Eye (tissue), 1 donor: ENCODE data around the gene PLEKHG3.
A peak's percentile ranks its signal among the peaks of the same experiment; 100 is the strongest.
"Not testable (repeated sequence)": the region's sequence is repeated elsewhere in the genome, so short reads cannot be mapped to it uniquely, and the experiment has no call there.

Source experiments
- DNase-seq: peaks from one replicate; pipeline ENCODE4 v3.0.0-alpha.2; 2015

The PLEKHG3 gene

DNA sequence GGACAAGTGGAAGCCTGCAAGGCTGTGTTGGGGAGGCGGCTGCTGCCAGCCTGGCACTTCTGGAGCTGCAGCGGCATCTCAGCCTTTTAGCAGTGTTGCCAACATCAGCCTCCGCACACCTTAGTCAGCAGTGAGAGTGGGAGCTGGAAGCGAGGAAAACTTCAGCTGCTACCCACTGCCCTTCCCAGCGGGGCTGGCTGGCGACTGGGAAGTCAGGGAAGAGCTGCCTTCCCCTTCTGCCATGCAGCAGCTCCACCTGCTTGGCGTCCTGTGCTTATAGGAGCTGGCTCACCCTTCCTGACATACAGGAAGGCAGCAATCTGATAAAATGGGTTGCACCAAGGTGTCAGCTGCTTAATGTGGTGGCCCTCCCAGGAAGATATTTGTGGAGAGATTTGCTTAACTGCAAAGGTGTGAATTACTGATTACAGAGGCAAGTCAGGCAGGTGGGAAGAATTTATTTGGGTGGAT lies 15.4 kb upstream of the PLEKHG3 start:
- no peak for DNase-seq

DNA sequence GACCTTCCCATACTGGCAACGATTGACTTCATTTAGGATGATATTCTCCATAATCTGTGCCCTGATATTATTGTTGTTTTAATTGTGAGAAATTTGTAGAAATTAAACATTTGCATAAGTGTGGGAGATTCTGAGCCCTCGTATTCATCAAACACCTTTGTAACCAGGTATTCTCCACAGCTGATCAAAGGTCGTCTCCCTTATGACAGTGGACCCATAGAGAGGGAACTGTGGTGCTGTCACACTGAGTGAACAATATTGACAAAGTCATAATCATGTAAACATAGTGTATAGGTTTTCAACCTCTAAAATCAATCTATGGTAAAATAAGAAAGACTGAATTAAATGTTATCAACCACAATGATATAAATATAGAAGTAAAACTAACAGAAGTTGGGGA lies 14.9 kb upstream of the PLEKHG3 start:
- no peak for DNase-seq

DNA sequence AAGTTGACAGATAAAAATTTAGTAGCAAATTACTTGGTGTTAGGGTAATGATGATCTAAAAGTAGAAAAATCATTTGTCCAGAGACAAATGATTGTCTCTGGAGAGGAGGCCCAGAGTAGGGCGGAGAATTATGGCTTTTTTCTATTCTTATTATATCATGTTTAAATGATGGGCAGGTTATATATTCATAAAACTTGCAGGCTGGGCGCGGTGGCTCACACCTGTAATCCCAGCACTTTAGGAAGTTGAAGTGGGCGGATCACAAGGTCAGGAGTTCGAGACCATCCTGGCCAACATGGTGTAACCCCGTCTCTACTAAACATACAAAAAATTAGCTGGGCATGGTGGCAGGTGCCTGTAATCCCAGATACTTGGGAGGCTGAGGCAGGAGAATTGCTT lies 13.6 kb upstream of the PLEKHG3 start:
- DNase-seq, result not testable (repeated sequence)

DNA sequence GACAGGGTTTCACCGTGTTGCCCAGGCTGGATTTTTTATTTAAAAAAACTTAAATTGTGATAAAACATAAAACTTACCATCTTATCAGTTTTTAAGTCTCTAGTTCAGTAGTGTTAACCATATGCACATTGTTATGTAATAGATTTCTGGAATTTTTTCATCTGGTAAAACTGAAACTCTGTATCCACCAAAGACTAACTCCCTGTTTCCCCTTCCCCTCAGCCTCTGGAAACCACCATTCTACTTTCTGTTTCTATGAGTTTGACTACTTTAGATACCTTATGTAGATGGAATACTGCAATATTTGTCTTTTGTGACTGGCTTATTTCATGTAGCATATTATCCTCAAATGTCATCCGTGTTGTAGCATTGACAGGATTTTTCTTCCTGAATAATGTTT lies 12.8 kb upstream of the PLEKHG3 start:
- DNase-seq, result no peak

DNA sequence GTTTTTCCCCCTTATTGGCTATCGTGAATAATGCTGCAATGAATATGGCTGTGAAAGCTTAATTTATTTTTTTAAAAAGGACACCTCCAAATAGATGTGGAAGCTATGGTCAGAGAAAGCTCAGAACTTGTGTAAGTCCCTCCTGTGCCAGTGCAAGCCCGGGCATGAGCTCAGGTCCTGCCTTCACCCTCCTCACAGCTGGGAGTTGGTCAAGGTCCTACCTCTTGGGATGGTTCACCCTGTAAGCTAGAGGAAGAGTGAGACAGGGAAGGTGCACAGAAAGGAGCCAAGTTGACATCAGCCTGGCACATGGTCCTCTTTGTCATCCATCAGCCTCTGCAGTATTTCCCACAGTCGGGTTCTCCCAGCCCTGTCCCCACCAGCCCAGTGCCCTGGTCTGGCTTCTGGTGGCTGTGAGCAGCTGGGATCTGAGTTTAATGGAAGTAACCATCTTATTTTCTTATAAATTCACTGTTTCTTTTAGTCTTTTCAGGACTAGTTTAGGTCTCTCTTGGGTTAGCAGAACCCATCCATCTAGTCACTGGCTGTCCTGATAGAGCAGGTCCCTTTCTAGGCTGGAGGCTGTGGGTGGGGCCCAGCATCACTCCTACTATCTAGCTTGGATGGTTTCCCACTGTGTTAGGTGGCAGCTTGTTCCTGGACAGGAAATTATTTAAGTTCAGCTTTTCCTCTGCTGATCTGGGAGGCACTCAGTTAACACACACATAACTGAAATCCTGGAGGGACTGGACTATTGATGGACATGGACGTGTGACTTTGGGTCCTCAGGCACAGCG lies 11.8 kb upstream of the PLEKHG3 start:
- no peak for DNase-seq

DNA sequence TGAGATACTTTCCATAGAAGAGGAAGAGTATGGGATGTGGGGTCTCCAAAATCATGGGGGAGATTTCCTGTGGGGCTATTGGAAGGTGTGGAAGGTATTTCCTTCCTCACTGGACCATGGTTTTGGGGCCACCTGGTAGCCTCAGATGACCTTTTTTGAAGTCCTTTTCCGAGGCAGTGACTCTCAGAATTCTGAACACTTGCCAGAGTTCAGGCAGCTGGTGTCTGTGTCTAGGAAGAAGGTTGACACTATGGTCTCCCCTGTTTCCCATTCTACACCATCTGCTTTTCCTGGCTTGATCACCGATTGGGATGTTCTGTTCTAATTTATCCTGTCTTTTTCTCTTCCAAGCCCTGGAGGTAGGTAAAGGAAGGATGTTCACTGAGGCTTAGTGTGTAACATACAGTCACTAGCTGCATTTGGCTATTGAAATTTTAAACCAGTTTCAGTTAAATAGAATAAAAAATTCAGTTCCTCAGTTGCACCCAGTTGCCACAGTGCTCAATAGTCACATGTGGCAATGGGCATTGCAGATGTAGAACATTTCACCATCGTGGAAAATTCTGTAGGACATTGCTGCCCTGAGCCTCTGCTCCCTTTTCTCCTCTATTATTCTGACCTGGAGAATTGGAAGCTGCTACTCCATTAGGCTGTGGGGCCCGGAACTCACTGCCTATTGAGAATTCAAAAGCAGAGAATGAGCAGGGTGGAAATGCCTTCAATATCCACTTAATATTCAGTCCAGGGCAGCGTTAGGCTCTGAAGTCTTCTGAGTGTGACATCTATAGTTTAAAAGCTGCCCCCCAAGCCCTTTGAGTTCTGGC lies 11.0 kb upstream of the PLEKHG3 start:
- DNase-seq, result no peak

DNA sequence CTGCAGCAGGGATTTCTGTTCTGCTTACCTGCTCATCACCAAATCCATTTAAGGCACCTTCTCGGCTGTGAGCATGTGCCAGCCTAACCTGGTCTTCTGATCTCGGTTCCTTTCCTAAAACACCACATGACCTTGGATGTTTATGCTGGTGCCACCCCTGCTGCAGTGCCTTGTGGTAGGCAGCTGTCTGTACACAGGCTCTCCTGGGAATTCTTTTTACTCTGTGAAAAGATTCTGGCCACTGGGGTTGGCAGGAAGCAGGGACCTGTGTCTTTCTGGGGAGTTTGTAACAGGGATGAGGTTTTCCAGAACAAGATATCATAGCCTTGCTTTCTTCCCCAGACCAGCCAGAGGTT lies 10.4 kb upstream of the PLEKHG3 start:
- DNase-seq, result no peak

DNA sequence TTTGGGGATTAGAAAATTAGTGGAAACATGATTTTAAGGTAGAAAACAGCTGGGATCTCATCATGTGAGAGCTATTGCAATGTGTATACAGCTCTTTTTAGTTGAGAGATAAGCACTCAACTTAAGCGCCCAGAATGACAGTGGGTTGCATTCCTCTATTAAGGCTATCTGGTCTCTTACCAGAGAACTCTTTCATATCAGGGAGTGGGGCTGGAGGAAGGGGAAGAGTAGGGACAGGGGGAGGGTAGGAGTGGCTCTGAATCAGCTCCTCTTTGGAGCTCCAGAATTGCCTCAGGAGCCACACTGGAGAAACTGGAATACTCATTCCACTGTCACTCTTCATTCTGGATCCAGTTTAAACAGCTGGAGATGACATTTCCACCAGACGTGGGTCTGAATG lies 9.2 kb upstream of the PLEKHG3 start:
- DNase-seq, result no peak

DNA sequence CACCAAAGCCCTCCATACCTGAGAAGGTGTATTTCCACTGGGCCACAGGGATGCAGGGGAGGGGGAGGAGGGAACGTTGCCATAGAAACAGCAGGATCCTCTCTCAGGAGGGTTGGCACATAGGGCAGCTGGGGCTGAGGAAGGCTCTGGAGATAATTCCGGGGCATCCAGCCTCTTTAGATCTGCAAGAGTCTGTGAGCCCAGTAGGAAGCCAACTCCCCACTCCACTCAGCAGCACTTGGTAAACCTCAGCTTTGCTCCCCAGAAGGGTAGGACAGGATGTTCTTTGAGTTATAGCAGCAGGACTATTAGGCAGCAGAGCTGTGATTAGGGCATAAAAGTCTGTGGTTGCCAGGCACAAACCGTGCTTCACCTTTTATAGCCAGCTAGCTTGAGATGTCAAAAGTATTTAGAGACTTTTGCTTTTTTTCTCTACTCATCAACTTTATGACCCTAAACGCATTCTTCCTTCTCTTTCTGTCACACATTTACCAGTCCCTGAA lies 7.8 kb upstream of the PLEKHG3 start:
- DNase-seq, result no peak

DNA sequence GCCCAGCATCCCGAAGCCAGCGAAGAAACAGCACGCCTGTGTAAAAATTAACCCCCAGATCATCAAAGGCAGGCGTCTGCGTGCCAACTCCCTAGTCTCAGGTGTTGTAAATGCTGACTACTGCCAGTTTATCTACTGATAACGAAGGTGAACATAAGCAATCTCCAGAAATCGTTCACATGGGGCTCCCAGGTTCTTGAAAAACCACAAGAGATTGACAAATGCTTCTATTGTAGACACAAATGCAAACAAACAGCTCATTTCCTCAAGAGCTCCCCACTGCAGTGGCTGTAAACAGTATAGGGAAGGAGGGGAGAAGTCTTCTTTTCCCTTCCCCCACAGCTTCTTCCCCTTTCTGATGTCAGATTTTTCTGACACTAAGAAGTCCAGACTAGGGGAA lies 5.3 kb upstream of the PLEKHG3 start:
- no peak for DNase-seq

DNA sequence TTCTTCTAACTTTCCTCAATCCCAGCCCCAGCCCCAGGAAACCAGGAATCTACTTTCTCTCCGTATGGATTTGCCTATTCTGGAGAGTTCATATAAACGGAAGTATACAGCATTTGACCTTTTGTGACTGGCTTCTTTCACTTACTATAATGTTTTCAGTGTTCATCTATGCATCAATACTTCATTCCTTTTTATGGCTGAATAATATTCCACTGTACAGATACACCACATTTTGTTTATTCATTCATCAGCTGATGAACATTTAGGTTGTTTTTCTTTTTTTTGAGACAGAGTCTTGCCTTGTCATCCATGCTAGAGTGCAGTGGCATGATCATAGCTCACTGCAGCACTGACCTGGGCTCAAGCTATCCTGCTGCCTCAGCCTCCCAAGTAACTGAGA lies 3.9 kb upstream of the PLEKHG3 start:
- DNase-seq, result no peak

DNA sequence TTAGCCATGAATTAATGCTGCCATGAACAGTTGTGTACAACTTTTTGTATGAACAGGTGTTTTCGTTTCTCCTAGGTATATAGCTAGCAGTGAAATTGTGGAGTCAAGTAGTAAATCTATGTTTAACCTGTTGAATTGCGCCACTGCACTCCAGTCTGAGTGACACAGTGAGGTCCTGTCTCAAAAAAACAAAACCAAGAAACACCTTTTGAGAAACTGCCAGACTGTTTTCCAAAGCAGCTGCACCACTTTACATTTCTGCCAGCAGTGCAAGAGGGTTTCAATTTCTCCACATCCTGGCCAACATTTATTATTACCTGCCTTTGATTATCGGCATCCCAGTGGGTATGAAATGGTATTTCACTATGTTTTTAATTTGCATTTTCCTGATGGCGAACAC lies 3.3 kb upstream of the PLEKHG3 start:
- no peak for DNase-seq

DNA sequence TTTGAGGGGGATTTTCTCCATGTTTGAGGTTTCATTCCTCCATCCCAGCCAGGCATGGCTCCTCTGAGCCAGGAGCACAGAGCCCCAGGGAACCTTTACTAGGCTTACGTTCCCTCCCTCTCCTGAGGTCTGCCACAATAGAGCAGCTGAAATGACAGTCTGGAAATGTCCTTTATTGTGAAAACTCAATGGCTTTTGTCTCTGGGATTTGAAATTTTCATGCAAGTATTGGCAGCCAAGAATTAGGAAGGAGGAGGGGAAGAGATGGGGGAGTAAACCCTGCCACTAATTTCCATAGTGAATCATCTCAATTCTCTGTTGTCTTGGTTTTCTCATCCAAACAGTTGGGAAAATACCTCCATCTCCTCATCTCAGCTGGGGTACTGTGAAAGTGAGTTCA lies 2.6 kb upstream of the PLEKHG3 start:
- DNase-seq, result no peak

DNA sequence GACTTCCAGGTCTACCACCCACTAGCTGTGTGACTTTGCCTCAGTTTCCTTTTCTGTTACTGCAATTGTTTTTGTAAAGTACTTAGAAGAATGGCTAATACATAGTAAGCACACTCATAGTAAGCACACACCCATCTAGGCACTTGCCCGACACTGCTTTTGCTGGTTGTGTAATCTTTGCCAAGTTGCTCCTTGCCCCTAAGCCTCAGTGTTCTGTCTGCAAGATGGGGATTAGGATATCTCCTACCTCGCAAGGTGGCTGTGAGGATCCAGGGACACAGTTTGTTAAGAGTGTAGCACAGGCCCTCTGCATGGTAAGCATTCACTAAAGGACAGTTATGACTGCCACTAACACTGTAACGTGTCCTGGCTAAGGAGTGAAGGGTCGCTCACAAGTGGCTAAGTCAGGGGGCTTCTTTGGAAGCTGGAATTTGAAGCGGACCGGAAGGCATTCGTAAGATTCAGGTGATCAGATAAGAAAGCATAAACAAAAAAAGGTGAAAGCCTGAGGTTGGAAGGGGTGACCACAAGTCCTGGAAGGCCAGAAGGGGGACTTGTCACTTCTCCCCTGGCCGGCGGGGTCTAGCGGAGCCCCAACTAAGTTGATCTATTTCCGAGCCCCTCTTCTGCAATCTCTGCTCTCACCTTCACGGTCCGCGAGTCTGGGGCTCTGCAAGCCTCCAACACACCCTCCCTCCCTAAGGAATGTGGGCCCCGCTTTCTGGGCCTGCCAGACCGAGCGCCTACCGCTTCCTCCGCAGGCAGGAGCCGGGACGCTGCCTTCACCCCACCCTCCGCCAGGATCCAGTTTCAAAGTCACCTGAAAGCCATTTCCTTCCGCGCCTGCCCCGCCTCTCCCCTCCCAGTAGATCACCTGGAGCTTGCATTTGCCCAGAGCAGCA lies 1.5 kb upstream of the PLEKHG3 start:
- peak; percentile 60 for DNase-seq

DNA sequence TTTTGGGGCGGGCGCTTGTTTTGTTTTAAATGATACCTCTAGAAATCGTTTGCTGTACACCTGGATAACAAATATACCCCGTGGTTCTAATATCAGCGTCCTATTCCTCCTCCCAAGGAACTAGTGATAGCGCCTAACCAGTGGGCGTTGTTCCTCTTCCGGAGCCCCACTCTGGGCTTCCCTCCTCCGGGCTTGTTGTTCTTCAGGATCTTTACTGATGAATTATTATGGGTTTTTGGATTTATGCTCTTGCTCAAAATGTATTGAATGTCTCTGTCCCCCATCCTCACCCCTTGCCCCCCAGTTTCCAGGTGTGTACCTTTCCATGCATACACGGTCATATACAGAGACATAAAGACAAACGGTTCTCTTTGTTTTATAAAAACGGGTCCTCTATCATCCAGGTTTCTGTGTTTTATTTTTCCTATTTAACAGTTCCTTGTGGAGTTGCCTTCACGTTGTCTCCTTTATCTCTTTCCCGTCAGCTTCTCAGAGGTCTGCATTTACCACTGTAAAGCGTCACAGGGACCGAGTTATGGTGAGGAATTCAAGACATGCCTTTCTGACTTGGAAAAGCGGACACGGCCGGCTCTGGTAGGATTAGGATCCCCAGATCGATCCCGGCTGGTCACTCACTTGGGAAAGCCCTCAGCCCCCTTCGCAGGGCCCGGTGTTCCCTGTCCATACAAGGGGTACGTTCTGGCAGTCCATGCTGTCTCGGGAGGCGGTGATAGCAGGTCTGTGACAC lies 655 bp upstream of the PLEKHG3 start:
- peak; percentile 53 for DNase-seq

DNA sequence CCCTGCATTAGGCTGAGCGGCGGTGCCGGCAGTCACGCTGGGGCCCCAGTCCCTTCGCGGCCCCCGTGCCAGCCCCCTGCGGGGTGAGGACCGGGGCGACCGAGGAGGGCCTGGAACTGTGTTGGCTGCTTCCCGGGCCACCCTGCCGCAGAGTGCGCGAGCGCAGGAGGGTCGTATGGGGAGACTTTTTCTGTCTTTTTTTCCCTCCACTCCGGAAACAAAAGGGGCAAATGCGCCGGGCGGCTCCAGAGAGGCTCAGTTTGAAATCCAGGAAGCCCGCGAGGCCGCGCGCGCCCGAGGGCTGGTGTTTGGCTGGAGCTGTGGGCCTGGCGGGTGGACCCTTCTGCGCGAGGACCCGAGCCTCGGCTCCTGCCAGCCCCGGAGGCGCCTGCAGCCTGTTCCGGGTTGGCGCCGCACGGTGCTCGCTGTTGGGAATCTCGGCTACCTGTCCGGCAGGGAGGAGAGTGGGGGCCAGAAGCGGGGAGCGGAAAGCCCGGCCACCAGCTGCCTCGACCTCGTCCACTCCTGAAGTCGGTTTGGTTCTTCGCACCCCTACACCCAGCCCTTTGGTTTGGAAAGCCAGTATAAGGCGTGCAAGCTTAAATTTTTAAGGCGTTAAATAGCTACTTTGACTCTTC lies 638 bp downstream of the PLEKHG3 start:
- DNase-seq, result peak; percentile 81

DNA sequence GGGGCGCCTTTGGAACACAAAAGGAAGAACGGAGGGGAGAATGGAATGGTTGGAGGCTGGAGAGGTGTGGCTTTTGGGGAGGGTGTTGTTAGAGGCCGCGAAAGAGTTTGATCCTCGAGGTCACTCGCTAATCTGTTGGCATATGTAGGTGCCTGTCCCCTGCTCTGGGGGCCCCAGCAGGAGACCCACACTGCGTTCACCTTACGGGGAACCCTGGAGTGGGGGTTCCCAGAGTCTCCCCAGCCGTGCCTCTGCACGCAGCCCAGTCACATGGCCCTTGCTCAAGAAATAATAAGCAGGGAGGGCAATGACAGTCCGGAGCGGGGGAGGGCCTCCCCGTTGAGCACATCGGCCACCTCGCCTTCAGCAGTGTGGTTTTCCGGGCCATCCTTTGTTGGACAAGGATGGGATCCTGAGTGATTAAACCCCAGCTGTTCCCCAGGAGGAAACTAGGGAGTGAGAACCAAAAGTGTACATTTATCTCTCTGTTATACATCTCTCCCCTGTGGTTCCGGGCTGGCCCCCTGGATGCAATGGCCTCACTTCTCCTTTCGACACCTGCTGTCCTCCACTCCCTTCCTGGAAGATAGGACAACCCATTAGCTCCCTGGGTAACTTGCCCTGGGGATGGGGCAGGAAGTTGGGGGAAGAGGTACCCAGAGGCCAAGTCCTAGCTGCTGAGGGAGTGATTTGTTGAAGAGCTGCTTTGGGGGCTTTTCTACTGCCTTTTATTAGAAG lies 1.3 kb downstream of the PLEKHG3 start:
- peak; percentile 65 for DNase-seq

DNA sequence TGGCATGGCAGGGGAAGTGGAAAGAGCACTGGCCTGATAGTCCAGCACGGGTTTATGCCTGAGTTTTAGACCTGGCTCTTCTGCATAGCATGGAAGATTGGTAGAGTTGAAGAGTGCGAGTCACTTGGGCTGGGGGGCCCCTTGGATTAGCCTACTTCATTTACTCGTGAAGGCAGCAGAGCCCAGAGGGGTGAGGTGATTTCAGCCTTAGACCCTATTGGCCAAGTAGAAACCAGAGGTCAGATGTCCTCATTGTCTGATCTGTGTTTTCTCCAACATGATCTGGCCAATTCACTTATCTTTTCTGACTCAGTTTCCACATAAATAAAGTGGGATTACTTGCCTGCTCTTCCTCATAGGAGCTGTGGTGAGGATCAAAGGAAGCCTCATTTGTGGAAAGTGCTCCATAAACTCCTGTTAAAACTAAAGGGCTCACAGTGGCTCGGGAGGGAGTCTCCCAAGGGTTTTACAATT lies 1.9 kb downstream of the PLEKHG3 start:
- DNase-seq, result no peak

DNA sequence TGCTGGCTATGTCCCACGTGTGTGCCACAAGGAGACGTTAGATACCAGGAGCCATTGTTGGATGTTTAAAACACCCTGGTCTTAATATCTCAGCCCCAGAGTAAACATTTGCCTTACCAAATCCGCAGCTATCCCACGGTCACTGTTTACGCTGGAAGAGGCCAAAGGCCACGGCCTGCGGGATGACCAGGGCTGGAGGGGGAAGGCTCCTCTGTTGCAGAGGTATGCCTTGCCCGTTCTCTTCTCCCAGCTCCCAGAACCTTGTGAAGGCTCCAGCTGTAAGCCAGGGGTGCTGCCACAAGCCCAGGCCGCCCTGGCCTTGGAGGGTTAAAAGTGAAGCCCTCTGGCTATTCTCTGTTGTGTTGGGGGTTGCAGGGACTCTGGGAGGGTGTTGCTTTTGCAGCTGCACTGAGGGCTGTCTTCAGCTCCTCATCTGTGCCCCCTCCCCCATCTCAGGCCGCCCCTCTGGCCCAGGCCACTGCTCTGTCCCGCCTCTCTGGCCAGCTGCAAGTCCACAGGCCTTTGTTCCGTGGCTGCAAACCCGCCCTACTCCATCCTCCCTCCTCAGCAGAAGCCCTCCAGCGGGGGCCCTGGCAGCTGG lies 2.5 kb downstream of the PLEKHG3 start:
- DNase-seq, result peak; percentile 70

DNA sequence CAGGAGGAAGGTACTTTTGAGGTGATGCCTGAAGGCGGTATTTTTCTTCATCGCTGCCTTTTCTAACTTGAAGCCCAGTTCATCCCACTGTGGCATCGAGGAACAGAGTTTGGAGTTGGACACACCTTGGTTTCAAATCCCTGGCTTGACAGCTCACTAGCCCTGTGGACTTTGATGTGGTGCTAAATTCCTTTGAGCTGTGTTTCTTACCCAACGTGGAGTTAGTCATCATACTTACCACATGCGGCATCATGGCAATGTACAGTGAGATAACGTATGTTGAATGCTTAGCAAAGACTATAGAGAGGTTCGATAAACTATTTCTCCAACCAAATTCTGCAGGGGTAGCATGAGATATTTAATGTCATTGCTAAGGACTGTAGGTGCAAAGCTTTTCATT lies 3.4 kb downstream of the PLEKHG3 start:
- DNase-seq, result no peak
